HEK293 (cell line): ENCODE measurements around the gene LDLRAD3.

Source experiments
- CTCF ChIA-PET: fragments of 350-600 bp; formaldehyde crosslinking; extraction: SDS; loops from one replicate; lab custom pipeline; 2021; ENCODE audit warnings: antibody characterized with exemption; lab: Yijun Ruan, JAX
- POLR2A ChIA-PET: fragments of 300-600 bp; formaldehyde crosslinking; extraction: SDS; loops from one replicate; lab custom pipeline; 2020; ENCODE audit warnings: antibody characterized with exemption, inconsistent platforms; lab: Yijun Ruan, JAX
- H3K27ac ChIP-seq: fragments of 200-500 bp; sonication (Bioruptor generic); 2 replicates; pipeline ENCODE4 v1.5.1; 2014; ENCODE audit warnings: low read depth, low read length, control low read depth, inconsistent platforms; ENCODE audit errors: extremely low read depth
- H3K36me3 ChIP-seq, 2 experiments: fragments of 200-500 bp in 1 of 2; sonication (Bioruptor generic) in 1 of 2; 1 replicate in 1 of 2; 2 replicates in 1 of 2; pipeline ENCODE4 v1.5.1; 2014 to 2017; ENCODE audit warnings: inconsistent platforms in 2 of 2, low read length in 2 of 2; ENCODE audit not compliant: control insufficient read depth in 2 of 2, insufficient read depth in 1 of 2
- H3K4me1 ChIP-seq: fragments of 200-500 bp; sonication (Bioruptor generic); 2 replicates; pipeline ENCODE4 v1.5.1; 2014; ENCODE audit warnings: mild to moderate bottlenecking, low read length, inconsistent platforms; ENCODE audit not compliant: control insufficient read depth, insufficient read depth
- H3K4me3 ChIP-seq: 2 replicates; pipeline ENCODE4 v1.5.1; 2011; ENCODE audit warnings: low read depth, mild to moderate bottlenecking, control low read depth, low read length, moderate library complexity
- H3K9me3 ChIP-seq: fragments of 200-500 bp; sonication (Bioruptor generic); 2 replicates; pipeline ENCODE4 v1.5.1; 2014; ENCODE audit warnings: low read depth, low read length, inconsistent platforms; ENCODE audit not compliant: control insufficient read depth, insufficient read depth
- BCL11B ChIP-seq: fragments of 450-650 bp; formaldehyde crosslinking; IDR thresholded peaks from 2 replicates; pipeline ENCODE4 v1.5.1; 2016; ENCODE audit warnings: low read depth, missing biosample characterization, missing genetic modification characterization
- IKZF3 ChIP-seq: fragments of 450-650 bp; IDR thresholded peaks from 2 replicates; pipeline ENCODE4 v1.5.0; 2018; ENCODE audit warnings: missing biosample characterization, mild to moderate bottlenecking, missing genetic modification characterization, moderate library complexity
- TCF7L2 ChIP-seq: IDR thresholded peaks from 2 replicates; pipeline ENCODE4 v1.6.1; 2011; ENCODE audit warnings: low read depth, mild to moderate bottlenecking, inconsistent platforms, low read length, moderate library complexity, borderline replicate concordance
- ZBTB21 ChIP-seq: fragments of 450-650 bp; formaldehyde crosslinking; IDR thresholded peaks from 2 replicates; pipeline ENCODE4 v1.5.1; 2017; ENCODE audit warnings: missing biosample characterization, missing genetic modification characterization
- ZFHX2 ChIP-seq: fragments of 450-650 bp; formaldehyde crosslinking; conservative IDR thresholded peaks from 2 replicates; pipeline ENCODE4 v1.5.1; 2016; ENCODE audit warnings: missing biosample characterization, missing genetic modification characterization
- ZFP3 ChIP-seq: fragments of 450-650 bp; formaldehyde crosslinking; IDR thresholded peaks from 2 replicates; pipeline ENCODE4 v1.5.1; 2016; ENCODE audit warnings: low read depth, missing biosample characterization, missing genetic modification characterization
- ZFP37 ChIP-seq: fragments of 450-650 bp; formaldehyde crosslinking; IDR thresholded peaks from 2 replicates; pipeline ENCODE4 v1.5.1; 2016; ENCODE audit warnings: missing biosample characterization, missing genetic modification characterization
- ZNF202 ChIP-seq: fragments of 450-650 bp; formaldehyde crosslinking; IDR thresholded peaks from 2 replicates; pipeline ENCODE4 v1.5.1; 2016; ENCODE audit warnings: missing biosample characterization, missing genetic modification characterization, borderline replicate concordance
- ZNF221 ChIP-seq: fragments of 450-650 bp; formaldehyde crosslinking; IDR thresholded peaks from 2 replicates; pipeline ENCODE4 v1.5.1; 2017; ENCODE audit warnings: missing biosample characterization, missing genetic modification characterization, borderline replicate concordance
- ZNF274 ChIP-seq, 2 experiments: fragments of 200-500 bp in 1 of 2; fragments of 450-650 bp in 1 of 2; sonication (Bioruptor generic) in 1 of 2; formaldehyde crosslinking in 1 of 2; IDR thresholded peaks; 2 replicates each; pipeline versions ENCODE4 v1.5.1 to v1.6.1; 2014 to 2016; ENCODE audit warnings: borderline replicate concordance in 1 of 2, inconsistent platforms in 1 of 2, low read length in 1 of 2, missing biosample characterization in 1 of 2, missing genetic modification characterization in 1 of 2
- ZNF513 ChIP-seq: fragments of 450-650 bp; IDR thresholded peaks from 2 replicates; pipeline ENCODE4 v1.5.1; 2018; ENCODE audit warnings: missing biosample characterization, missing genetic modification characterization
- ZNF585B ChIP-seq: fragments of 450-650 bp; formaldehyde crosslinking; IDR thresholded peaks from 2 replicates; pipeline ENCODE4 v1.5.1; 2016; ENCODE audit warnings: missing biosample characterization, missing genetic modification characterization
- ZNF610 ChIP-seq: fragments of 450-650 bp; formaldehyde crosslinking; IDR thresholded peaks from 2 replicates; pipeline ENCODE4 v1.5.1; 2016; ENCODE audit warnings: missing biosample characterization, missing genetic modification characterization, borderline replicate concordance
- ZNF701 ChIP-seq: fragments of 450-650 bp; formaldehyde crosslinking; IDR thresholded peaks from 2 replicates; pipeline ENCODE4 v1.5.1; 2016; ENCODE audit warnings: missing biosample characterization, missing genetic modification characterization
- ZNF768 ChIP-seq: fragments of 450-650 bp; formaldehyde crosslinking; IDR thresholded peaks from 2 replicates; pipeline ENCODE4 v1.5.1; 2018; ENCODE audit warnings: missing biosample characterization, mild to moderate bottlenecking, missing genetic modification characterization
- ZNF785 ChIP-seq: fragments of 450-650 bp; formaldehyde crosslinking; IDR thresholded peaks from 2 replicates; pipeline ENCODE4 v1.5.1; 2016; ENCODE audit warnings: missing biosample characterization, missing genetic modification characterization
- ZNF843 ChIP-seq: fragments of 450-650 bp; formaldehyde crosslinking; IDR thresholded peaks from 2 replicates; pipeline ENCODE4 v1.5.1; 2016; ENCODE audit warnings: missing biosample characterization, missing genetic modification characterization
- ZSCAN4 ChIP-seq: fragments of 450-650 bp; formaldehyde crosslinking; IDR thresholded peaks from 2 replicates; pipeline ENCODE4 v1.5.1; 2017; ENCODE audit warnings: missing biosample characterization, missing genetic modification characterization
- TF ChIP-seq, protein P1 (sequence below): fragments of 450-650 bp; formaldehyde crosslinking; IDR thresholded peaks from 2 replicates; pipeline ENCODE4 v1.5.1; 2016; ENCODE audit warnings: missing biosample characterization, missing genetic modification characterization, borderline replicate concordance
- TF ChIP-seq, protein P2 (sequence below): fragments of 450-650 bp; formaldehyde crosslinking; IDR thresholded peaks from 2 replicates; pipeline ENCODE4 v1.5.1; 2016; ENCODE audit warnings: missing biosample characterization, missing genetic modification characterization, borderline replicate concordance

The LDLRAD3 gene

GRCh38 chr11:36141956-36142355 is 198.1 kb downstream of the LDLRAD3 start (continued):
- TF ChIP-seq ZNF843 (no peak), ZFP3 (tag by site-specific recombination) (no peak), ZNF221 (tag by site-specific recombination) (no peak), ZSCAN4 (tag by site-specific recombination) (no peak), ZNF768 (tag by site-specific recombination) (no peak), ZNF785 (tag by site-specific recombination) (no peak), BCL11B (tag by site-specific recombination) (no peak)
- TF ChIP-seq, protein P1, sequence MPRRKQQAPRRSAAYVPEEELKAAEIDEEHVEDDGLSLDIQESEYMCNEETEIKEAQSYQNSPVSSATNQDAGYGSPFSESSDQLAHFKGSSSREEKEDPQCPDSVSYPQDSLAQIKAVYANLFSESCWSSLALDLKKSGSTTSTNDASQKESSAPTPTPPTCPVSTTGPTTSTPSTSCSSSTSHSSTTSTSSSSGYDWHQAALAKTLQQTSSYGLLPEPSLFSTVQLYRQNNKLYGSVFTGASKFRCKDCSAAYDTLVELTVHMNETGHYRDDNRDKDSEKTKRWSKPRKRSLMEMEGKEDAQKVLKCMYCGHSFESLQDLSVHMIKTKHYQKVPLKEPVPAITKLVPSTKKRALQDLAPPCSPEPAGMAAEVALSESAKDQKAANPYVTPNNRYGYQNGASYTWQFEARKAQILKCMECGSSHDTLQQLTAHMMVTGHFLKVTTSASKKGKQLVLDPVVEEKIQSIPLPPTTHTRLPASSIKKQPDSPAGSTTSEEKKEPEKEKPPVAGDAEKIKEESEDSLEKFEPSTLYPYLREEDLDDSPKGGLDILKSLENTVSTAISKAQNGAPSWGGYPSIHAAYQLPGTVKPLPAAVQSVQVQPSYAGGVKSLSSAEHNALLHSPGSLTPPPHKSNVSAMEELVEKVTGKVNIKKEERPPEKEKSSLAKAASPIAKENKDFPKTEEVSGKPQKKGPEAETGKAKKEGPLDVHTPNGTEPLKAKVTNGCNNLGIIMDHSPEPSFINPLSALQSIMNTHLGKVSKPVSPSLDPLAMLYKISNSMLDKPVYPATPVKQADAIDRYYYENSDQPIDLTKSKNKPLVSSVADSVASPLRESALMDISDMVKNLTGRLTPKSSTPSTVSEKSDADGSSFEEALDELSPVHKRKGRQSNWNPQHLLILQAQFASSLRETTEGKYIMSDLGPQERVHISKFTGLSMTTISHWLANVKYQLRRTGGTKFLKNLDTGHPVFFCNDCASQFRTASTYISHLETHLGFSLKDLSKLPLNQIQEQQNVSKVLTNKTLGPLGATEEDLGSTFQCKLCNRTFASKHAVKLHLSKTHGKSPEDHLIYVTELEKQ (tag by site-specific recombination), result no peak

DNA sequence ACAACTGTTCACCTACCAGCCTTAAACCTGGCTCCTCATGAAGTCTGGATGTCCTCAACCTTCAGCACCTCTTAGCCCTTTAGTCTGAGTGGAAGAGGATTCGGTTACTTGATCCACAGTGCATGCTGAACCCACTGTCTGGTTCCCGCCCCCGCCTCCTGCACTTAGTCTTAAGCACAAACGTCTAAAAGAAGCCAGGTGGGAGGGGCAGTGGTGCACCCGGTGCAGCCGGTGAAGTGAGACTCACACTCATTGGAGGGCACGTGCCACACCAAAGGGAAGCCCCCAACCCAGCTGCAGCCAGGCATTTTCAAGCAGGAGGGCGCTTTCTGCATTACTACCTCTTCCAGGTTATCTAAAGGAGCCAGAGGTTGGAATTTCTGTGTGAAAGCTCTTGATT is 198.6 kb downstream of the LDLRAD3 start:
- TF ChIP-seq ZNF701 (tag by site-specific recombination) (no peak), ZNF513 (tag by site-specific recombination) (no peak), ZNF610 (no peak), ZNF274 (IDR thresholded peaks at IDR 0.05; ENCODE audit: low read length) (no peak), ZNF274 (tag by site-specific recombination; IDR thresholded peaks at IDR 0.05; ENCODE audit: borderline replicate concordance) (no peak)
- TF ChIP-seq, all 188 proteins: peak for 0
- no peak overlapping the region for H3K27ac ChIP-seq
- peaks cover 4% of the 10 kb centered on the region; the same call in 1 of the 2 replicates for H3K4me1 ChIP-seq
- ChIA-PET CTCF (no interaction called here), POLR2A (no interaction called here)
- no peak overlapping the region for H3K4me3 ChIP-seq
- no peaks in the 10 kb centered on the region for H3K9me3 ChIP-seq
- H3K36me3 ChIP-seq, result no peaks in the 10 kb centered on the region

GRCh38 chr11:36142879-36143278 is 199.0 kb downstream of the LDLRAD3 start:
- Histone ChIP-seq H3K36me3 (no peaks in the 10 kb centered on the region), H3K4me1 (peaks cover 4% of the 10 kb centered on the region; the same call in 1 of the 2 replicates), H3K9me3 (no peaks in the 10 kb centered on the region), H3K27ac (no peak overlapping the region), H3K4me3 (no peak overlapping the region)
- ChIA-PET CTCF (no interaction called here), POLR2A (no interaction called here)
- no peak for TF ChIP-seq ZFP37 (tag by site-specific recombination)
- no peak for TF ChIP-seq TCF7L2
- TF ChIP-seq ZBTB21, result no peak
- no peak for TF ChIP-seq BCL11B (tag by site-specific recombination)
- TF ChIP-seq IKZF3 (tag by site-specific recombination), result no peak
- TF ChIP-seq ZFHX2, result no peak
- no peak for TF ChIP-seq ZNF202
- TF ChIP-seq ZNF585B (tag by site-specific recombination), result no peak
- TF ChIP-seq, protein P2, sequence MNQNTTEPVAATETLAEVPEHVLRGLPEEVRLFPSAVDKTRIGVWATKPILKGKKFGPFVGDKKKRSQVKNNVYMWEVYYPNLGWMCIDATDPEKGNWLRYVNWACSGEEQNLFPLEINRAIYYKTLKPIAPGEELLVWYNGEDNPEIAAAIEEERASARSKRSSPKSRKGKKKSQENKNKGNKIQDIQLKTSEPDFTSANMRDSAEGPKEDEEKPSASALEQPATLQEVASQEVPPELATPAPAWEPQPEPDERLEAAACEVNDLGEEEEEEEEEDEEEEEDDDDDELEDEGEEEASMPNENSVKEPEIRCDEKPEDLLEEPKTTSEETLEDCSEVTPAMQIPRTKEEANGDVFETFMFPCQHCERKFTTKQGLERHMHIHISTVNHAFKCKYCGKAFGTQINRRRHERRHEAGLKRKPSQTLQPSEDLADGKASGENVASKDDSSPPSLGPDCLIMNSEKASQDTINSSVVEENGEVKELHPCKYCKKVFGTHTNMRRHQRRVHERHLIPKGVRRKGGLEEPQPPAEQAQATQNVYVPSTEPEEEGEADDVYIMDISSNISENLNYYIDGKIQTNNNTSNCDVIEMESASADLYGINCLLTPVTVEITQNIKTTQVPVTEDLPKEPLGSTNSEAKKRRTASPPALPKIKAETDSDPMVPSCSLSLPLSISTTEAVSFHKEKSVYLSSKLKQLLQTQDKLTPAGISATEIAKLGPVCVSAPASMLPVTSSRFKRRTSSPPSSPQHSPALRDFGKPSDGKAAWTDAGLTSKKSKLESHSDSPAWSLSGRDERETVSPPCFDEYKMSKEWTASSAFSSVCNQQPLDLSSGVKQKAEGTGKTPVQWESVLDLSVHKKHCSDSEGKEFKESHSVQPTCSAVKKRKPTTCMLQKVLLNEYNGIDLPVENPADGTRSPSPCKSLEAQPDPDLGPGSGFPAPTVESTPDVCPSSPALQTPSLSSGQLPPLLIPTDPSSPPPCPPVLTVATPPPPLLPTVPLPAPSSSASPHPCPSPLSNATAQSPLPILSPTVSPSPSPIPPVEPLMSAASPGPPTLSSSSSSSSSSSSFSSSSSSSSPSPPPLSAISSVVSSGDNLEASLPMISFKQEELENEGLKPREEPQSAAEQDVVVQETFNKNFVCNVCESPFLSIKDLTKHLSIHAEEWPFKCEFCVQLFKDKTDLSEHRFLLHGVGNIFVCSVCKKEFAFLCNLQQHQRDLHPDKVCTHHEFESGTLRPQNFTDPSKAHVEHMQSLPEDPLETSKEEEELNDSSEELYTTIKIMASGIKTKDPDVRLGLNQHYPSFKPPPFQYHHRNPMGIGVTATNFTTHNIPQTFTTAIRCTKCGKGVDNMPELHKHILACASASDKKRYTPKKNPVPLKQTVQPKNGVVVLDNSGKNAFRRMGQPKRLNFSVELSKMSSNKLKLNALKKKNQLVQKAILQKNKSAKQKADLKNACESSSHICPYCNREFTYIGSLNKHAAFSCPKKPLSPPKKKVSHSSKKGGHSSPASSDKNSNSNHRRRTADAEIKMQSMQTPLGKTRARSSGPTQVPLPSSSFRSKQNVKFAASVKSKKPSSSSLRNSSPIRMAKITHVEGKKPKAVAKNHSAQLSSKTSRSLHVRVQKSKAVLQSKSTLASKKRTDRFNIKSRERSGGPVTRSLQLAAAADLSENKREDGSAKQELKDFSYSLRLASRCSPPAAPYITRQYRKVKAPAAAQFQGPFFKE, result no peak
